Psoas muscle (tissue), 8 donors: Measurements from ENCODE around the gene SHBG. TPM values are rescaled to one million over a fixed set of nuclear protein-coding genes. Genes with fewer than 3 reads are reported as not detected.

ENCODE experiments used
- ATAC-seq, 4 donors: fragments of 200-7000 bp; cut with Tn5 transposase; one replicate each; pipeline ENCODE4 v1.9.1; 2020; ENCODE audit warnings: moderate library complexity in 3 of 4, mild to moderate bottlenecking in 2 of 4
- DNase-seq, 2 donors: peaks; one replicate each; pipeline ENCODE4 v3.0.0-alpha.2; 2020
- H3K27ac ChIP-seq: fragments of 200-600 bp; one replicate; pipeline ENCODE4 v1.8.0; 2022
- H3K27me3 ChIP-seq, 3 donors: fragments of 200-600 bp in 1 of 3; one replicate each; pipeline versions ENCODE4 v1.6.1 to v1.8.0; 2013 to 2022; ENCODE audit warnings: low read length in 2 of 3, mild to moderate bottlenecking in 2 of 3, moderate library complexity in 1 of 3; ENCODE audit not compliant: insufficient read depth in 3 of 3
- H3K36me3 ChIP-seq, 2 donors: fragments of 200-600 bp in 1 of 2; one replicate each; pipeline versions ENCODE4 v1.6.1 to v1.8.0; 2013 to 2022; ENCODE audit warnings: low read depth in 1 of 2, mild to moderate bottlenecking in 1 of 2, moderate library complexity in 1 of 2; ENCODE audit not compliant: insufficient read depth in 1 of 2
- H3K4me1 ChIP-seq: fragments of 200-600 bp; one replicate; pipeline ENCODE4 v1.8.0; 2022
- H3K4me3 ChIP-seq: fragments of 200-600 bp; one replicate; pipeline ENCODE4 v1.8.0; 2022; ENCODE audit warnings: mild to moderate bottlenecking
- H3K9me3 ChIP-seq: fragments of 200-600 bp; one replicate; pipeline ENCODE4 v1.8.0; 2022
- WGBS, 3 donors: extraction: QIAGEN DNeasy Blood & Tissue Kit; methylation state at CpG; one replicate each; pipeline versions ENCODE4 v1.1.6 to v1.1.7; 2013; 5-methylcytosine and 5-hydroxymethylcytosine counted together
- intact Hi-C, 2 donors: fragments of 100-400 bp; cut with DNase I; formaldehyde crosslinking; loops; one replicate each; pipeline versions ENCODE4 v1.11.0 to v1.14.2; 2022
- polyA plus RNA-seq, 3 donors: library from polyadenylated mRNA; stranded (reverse); fragments of 200-250 nt; gene quantifications; one replicate each; pipeline ENCODE4 v1.2.3, GENCODE V29; 2013
- total RNA-seq, 4 donors: library from RNA; stranded (reverse); fragmentation: NEBNext Ultra II Directional in 2 of 4; extraction: Animal tissue kit (Norgen Biotek cat#: 25700) in 2 of 4; gene quantifications; one replicate each; pipeline versions ENCODE4 v1.2.1 to v1.2.4, GENCODE V29; 2021 to 2023
- TF ChIP-seq, protein P1 (sequence below): fragments of 200-600 bp; IDR thresholded peaks from one replicate; pipeline ENCODE4 v1.8.0; 2022; ENCODE audit warnings: antibody characterized with exemption
- donor health status: healthy with polysubstance abuse.
- donor health status: DM: no; HTN: no; CAD: no; lungs with moderate emphysema.
- donor health status: Bipolar disorder and iron deficiency.
- donor health status: healthy.
- donor health status: DM: yes; HTN: yes; CAD: no.
- donor health status: DM: no; HTN: no; CAD: no.
- donor health status: DM: no; HTN: no; CAD: no.
- donor health status: DM: yes; HTN: yes; CAD: no.

Gene SHBG
- total and polyA plus RNA-seq, 7 donors: 0.19 to 1.6 (median 0.46) TPM

DNA sequence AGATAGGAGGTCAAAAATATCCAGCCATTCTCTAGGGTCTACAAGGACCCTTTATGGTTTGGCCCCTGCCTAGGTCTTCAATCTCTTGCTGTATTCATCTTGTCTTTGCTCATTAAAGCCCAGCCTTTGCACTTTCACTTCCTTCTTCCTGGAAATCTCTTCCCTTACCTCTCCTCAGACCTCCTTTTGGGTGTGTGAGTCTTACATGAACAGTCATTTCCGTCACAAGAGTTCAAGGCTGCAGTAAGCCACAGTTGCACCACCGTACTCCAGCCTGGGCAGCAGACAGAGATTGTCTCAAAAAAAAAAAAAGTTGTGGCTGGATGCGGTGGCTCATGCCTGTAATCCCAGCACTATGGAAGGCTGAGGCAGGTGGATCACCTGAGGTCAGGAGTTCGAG lies 14.8 kb downstream of the SHBG start:
- H3K4me3 ChIP-seq: no peak overlapping the region
- no peaks in the 10 kb centered on the region for H3K4me1 ChIP-seq
- no peaks in the 10 kb centered on the region for H3K9me3 ChIP-seq
- DNase-seq (no peak), ATAC-seq (no peak)
- peaks cover 0 to 30% (median 0%) of the 10 kb centered on the region in 3 donors for H3K27me3 ChIP-seq
- H3K36me3 ChIP-seq: no peaks in the 10 kb centered on the region
- 86 to 92% (median 91%) methylated on average over 4 of the region's 4 CpGs for WGBS, 3 donors
- no peak overlapping the region for H3K27ac ChIP-seq
- TF ChIP-seq, protein P1, sequence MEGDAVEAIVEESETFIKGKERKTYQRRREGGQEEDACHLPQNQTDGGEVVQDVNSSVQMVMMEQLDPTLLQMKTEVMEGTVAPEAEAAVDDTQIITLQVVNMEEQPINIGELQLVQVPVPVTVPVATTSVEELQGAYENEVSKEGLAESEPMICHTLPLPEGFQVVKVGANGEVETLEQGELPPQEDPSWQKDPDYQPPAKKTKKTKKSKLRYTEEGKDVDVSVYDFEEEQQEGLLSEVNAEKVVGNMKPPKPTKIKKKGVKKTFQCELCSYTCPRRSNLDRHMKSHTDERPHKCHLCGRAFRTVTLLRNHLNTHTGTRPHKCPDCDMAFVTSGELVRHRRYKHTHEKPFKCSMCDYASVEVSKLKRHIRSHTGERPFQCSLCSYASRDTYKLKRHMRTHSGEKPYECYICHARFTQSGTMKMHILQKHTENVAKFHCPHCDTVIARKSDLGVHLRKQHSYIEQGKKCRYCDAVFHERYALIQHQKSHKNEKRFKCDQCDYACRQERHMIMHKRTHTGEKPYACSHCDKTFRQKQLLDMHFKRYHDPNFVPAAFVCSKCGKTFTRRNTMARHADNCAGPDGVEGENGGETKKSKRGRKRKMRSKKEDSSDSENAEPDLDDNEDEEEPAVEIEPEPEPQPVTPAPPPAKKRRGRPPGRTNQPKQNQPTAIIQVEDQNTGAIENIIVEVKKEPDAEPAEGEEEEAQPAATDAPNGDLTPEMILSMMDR: no peak
- intact Hi-C loops: no loop called here

DNA sequence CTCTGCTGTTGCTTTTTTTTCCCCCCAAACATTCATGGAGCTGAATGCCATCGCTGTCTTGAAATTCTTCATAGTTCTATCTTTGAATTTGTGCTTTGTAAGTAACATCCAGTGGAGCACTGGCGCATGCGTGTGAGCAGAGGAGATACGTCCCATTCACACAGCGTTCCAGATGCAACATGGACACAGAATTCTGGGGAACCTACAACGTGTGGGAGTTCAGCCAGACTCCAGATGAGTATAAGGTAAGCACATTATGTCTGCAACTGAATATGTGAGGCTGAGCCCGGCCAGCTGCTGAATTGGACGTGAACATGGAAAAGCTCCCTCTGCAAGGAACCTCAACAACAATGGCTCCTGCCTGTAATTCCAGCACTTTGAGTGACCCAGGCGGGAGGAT lies 16.5 kb downstream of the SHBG start:
- Histone ChIP-seq H3K27me3 (peaks cover 0 to 47% (median 3%) of the 10 kb centered on the region in 3 donors), H3K4me1 (peaks cover 11% of the 10 kb centered on the region), H3K36me3 (no peaks in the 10 kb centered on the region), H3K9me3 (no peaks in the 10 kb centered on the region), H3K4me3 (no peak overlapping the region), H3K27ac (no peak overlapping the region)
- WGBS, 3 donors: 64 to 81% (median 77%) methylated on average over 9 of the region's 9 CpGs
- TF ChIP-seq, protein P1: no peak
- no peak for DNase-seq
- ATAC-seq: no peak
- intact Hi-C loops: no loop called here

DNA sequence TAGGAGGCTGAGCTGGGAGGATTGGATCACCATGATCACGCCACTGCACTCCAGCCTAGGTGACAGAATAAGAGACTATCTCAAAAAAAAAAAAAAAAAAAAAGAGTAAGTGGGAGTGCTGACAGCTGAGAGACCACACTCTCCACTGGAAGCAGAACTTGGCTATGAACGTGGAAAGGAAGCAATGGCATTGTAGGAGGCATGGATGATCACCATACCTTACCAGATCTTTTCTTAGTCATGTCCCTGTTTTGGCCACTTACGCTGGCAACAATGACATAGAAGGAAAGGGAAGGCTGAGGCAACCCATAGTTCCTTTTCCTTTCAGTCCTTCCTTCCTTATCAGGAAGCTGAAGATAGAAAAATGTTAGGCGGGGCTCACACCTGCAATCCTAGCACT lies 17.1 kb downstream of the SHBG start:
- Histone ChIP-seq H3K27ac (no peak overlapping the region), H3K27me3 (peaks cover 0 to 53% (median 5%) of the 10 kb centered on the region in 3 donors), H3K4me3 (no peak overlapping the region), H3K9me3 (no peaks in the 10 kb centered on the region), H3K4me1 (peaks cover 14% of the 10 kb centered on the region), H3K36me3 (no peaks in the 10 kb centered on the region)
- intact Hi-C loops: no loop called here
- TF ChIP-seq, protein P1: no peak
- 67 to 76% (median 70%) methylated on average over 4 of the region's 4 CpGs for WGBS, 3 donors
- ATAC-seq: no peak
- DNase-seq: no peak

DNA sequence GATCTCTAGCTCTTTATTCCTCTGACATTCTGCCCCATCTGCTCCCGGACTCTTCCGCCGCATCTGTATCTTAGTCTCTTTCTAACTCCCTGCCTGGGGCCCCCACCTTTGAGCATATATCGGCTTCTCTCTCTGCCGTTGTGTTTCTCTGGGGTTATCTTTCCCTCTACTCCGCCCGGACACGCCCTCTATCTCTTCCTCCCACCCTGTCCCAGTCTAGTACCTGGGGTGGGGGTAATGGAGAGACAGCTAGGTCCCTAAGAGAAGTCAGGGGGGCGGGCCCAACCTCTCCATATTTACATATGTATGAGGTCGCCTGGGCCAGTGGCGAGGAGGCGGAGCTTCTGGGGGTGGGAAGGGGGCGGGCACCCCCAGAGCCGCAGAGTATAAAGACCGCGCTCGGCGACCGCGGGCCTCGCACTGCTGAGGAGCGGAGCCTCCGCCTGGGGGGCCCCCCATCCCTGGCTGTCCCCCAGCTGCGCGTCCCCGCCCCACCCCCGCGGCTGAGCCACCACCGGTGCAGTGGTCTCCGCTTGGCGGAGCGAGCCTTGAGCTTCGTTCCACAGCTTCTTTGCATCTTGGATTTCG lies 20.7 kb downstream of the SHBG start, which contains the start of gene ATP1B2:
TSS of gene ATP1B2 (plus strand) at position 418 of the 588 bp plus-strand sequence. CDS start 593 bp downstream, outside the sequence.
- Histone ChIP-seq H3K36me3 (no peaks in the 10 kb centered on the region), H3K27me3 (peaks cover 0 to 64% (median 10%) of the 10 kb centered on the region in 3 donors), H3K9me3 (no peaks in the 10 kb centered on the region), H3K4me3 (peak within 1 kb of the TSS; percentile 67), H3K4me1 (peaks cover 14% of the 10 kb centered on the region), H3K27ac (no peak within 1 kb of the TSS)
- ATAC-seq: peak; percentile 57 to 85 (median 76)
- WGBS, 3 donors: 1 to 3% (median 1%) methylated on average over 29 to 34 of the region's 34 CpGs
- DNase-seq: peak; percentile 66 to 76
- intact Hi-C loops: no loop called here
- TF ChIP-seq, protein P1: no peak
